Spinal cord (tissue), 10 donors: ENCODE measurements around the gene ZNF436. TPM values are rescaled to one million over a fixed set of nuclear protein-coding genes. Genes with fewer than 3 reads are reported as not detected.

Source experiments
- DNase-seq, 6 donors: peaks; one replicate each; pipeline versions ENCODE4 v3.0.0 to v3.0.0-alpha.2; 2013 to 2015; ENCODE audit warnings: low spot score in 6 of 6, low read depth in 4 of 6
- H3K27ac ChIP-seq: one replicate; pipeline ENCODE4 v1.5.1; 2013; ENCODE audit warnings: low read depth, low read length, control low read depth
- H3K27me3 ChIP-seq: one replicate; pipeline ENCODE4 v1.6.1; 2013; ENCODE audit warnings: low read length; ENCODE audit not compliant: control insufficient read depth, insufficient read depth
- H3K36me3 ChIP-seq: one replicate; pipeline ENCODE4 v1.6.1; 2013; ENCODE audit warnings: low read length; ENCODE audit not compliant: control insufficient read depth, insufficient read depth
- H3K4me1 ChIP-seq: one replicate; pipeline ENCODE4 v1.6.1; 2013; ENCODE audit warnings: low read length; ENCODE audit not compliant: control insufficient read depth, insufficient read depth
- H3K4me3 ChIP-seq: one replicate; pipeline ENCODE4 v1.5.1; 2013; ENCODE audit warnings: low read depth, low read length, control low read depth
- H3K9me3 ChIP-seq: one replicate; pipeline ENCODE4 v1.6.1; 2013; ENCODE audit warnings: low read length; ENCODE audit not compliant: control insufficient read depth, insufficient read depth
- WGBS: methylation state at CpG from one replicate; pipeline ENCODE4 v1.1.5; 2013; ENCODE audit warnings: missing lambda C conversion rate; ENCODE audit not compliant: insufficient coverage; 5-methylcytosine and 5-hydroxymethylcytosine counted together
- long read RNA-seq, 4 donors: transcript quantifications; one replicate each; lab custom pipeline, GENCODE V29; 2026
- polyA plus RNA-seq, 2 donors: library from polyadenylated mRNA; unstranded; fragments of 120-200 nt; gene quantifications; one replicate each; pipeline ENCODE4 v1.2.1, GENCODE V29; 2013; ENCODE audit not compliant: insufficient read length in 2 of 2
- total RNA-seq, 2 donors: library from RNA; depleted of rRNA in 1 of 2; stranded (reverse); fragments of 120-200 nt in 1 of 2; fragments of >200 nt in 1 of 2; gene quantifications; one replicate each; pipeline versions ENCODE4 v1.2.3 to v1.2.4, GENCODE V29; 2013 to 2014
- donor health status: healthy.

The ZNF436 gene
- 10 to 100 TPM; 52.2 to 53.4 TPM for total RNA-seq
- polyA plus RNA-seq: 10 to 100 TPM; 33.6 to 38.5 TPM
- long read RNA-seq, donor 1, full-length matches to known transcripts: 6 of 6 reads
- long read RNA-seq, donor 1, partial matches to known transcripts: 0 of 6 reads
- long read RNA-seq, donor 1, other reads (novel, unspliced or antisense): 0 of 6 reads
- long read RNA-seq, donor 2, full-length matches to known transcripts: 5 of 5 reads
- long read RNA-seq, donor 2, partial matches to known transcripts: 0 of 5 reads
- long read RNA-seq, donor 2, other reads (novel, unspliced or antisense): 0 of 5 reads
- long read RNA-seq, donor 3, transcript ZNF436-202 (3 exons, 3,788 nt): major isoform, 5 of 5 reads
- long read RNA-seq, donor 3, partial matches to known transcripts: 0 of 5 reads
- long read RNA-seq, donor 3, other reads (novel, unspliced or antisense): 0 of 5 reads
- long read RNA-seq, donor 4, partial matches to known transcripts: 0 of 3 reads
- long read RNA-seq, donor 4, other reads (novel, unspliced or antisense): 0 of 3 reads

GRCh38 chr1:23369335-23370013 lies at the start of gene ZNF436:
ZNF436 (minus strand) TSS chr1:23369836; CDS start chr1:23368005, 1,831 bp downstream.
- peaks cover 43% of the 10 kb centered on the region for H3K4me1 ChIP-seq
- peaks cover 6% of the 10 kb centered on the region for H3K36me3 ChIP-seq
- peak within 1 kb of the TSS; percentile 99 for H3K27ac ChIP-seq
- peak within 1 kb of the TSS; percentile 98 for H3K4me3 ChIP-seq
- DNase-seq: peak; percentile 65 to 94 (median 76)
- H3K27me3 ChIP-seq: no peaks in the 10 kb centered on the region
- no peaks in the 10 kb centered on the region for H3K9me3 ChIP-seq
- WGBS: 0% methylated on average over 21 of the region's 29 CpGs

GRCh38 chr1:23419180-23419579 lies 49.5 kb upstream of the ZNF436 start:
- no peak overlapping the region for H3K4me3 ChIP-seq
- 44% methylated on average over 6 of the region's 6 CpGs for WGBS
- H3K27ac ChIP-seq: no peak overlapping the region
- no peaks in the 10 kb centered on the region for H3K9me3 ChIP-seq
- H3K36me3 ChIP-seq: no peaks in the 10 kb centered on the region
- DNase-seq: no peak
- H3K27me3 ChIP-seq: peaks cover 7% of the 10 kb centered on the region
- H3K4me1 ChIP-seq: peaks cover 26% of the 10 kb centered on the region

- no peak overlapping the region for H3K27ac ChIP-seq
Measured at GRCh38 chr1:23417570-23417969, 47.9 kb upstream of the ZNF436 start.

GRCh38 chr1:23416964-23417363 lies 47.3 kb upstream of the ZNF436 start:
- WGBS: 92% methylated on average over 2 of the region's 4 CpGs
- Histone ChIP-seq H3K4me3 (no peak overlapping the region), H3K9me3 (no peaks in the 10 kb centered on the region), H3K4me1 (peaks cover 5% of the 10 kb centered on the region), H3K36me3 (no peaks in the 10 kb centered on the region), H3K27me3 (no peaks in the 10 kb centered on the region), H3K27ac (no peak overlapping the region)
- no peak for DNase-seq

More at GRCh38 chr1:23417570-23417969, 47.9 kb upstream of the ZNF436 start:
- H3K9me3 ChIP-seq: no peaks in the 10 kb centered on the region
- H3K36me3 ChIP-seq: no peaks in the 10 kb centered on the region
- WGBS: 35% methylated on average over 2 of the region's 3 CpGs
- peak in 2 of 6 donors; percentile 39 to 76 for DNase-seq
- peaks cover 10% of the 10 kb centered on the region for H3K4me1 ChIP-seq
- no peaks in the 10 kb centered on the region for H3K27me3 ChIP-seq
- no peak overlapping the region for H3K4me3 ChIP-seq

GRCh38 chr1:23408797-23409290 lies 39.2 kb upstream of the ZNF436 start:
- Histone ChIP-seq H3K4me1 (peaks cover 9% of the 10 kb centered on the region), H3K27me3 (no peaks in the 10 kb centered on the region), H3K9me3 (no peaks in the 10 kb centered on the region), H3K36me3 (peaks cover 2% of the 10 kb centered on the region), H3K4me3 (no peak overlapping the region), H3K27ac (no peak overlapping the region)
- peak in 1 of 6 donors; percentile 42 for DNase-seq
- 67% methylated on average over 1 of the region's 7 CpGs for WGBS

- DNase-seq: peak in 1 of 6 donors; percentile 62
- Histone ChIP-seq H3K27me3 (no peaks in the 10 kb centered on the region), H3K9me3 (no peaks in the 10 kb centered on the region), H3K27ac (no peak overlapping the region), H3K4me1 (peaks cover 13% of the 10 kb centered on the region), H3K36me3 (peaks cover 2% of the 10 kb centered on the region), H3K4me3 (no peak overlapping the region)
- 88% methylated on average over 8 of the region's 8 CpGs for WGBS
Measured at GRCh38 chr1:23407016-23407630, 37.5 kb upstream of the ZNF436 start.

GRCh38 chr1:23405946-23406345 lies 36.3 kb upstream of the ZNF436 start:
- H3K4me3 ChIP-seq: no peak overlapping the region
- DNase-seq: no peak
- WGBS: 81% methylated on average over 3 of the region's 3 CpGs
- H3K36me3 ChIP-seq: peaks cover 2% of the 10 kb centered on the region
- H3K4me1 ChIP-seq: peaks cover 19% of the 10 kb centered on the region
- no peak overlapping the region for H3K27ac ChIP-seq
- no peaks in the 10 kb centered on the region for H3K9me3 ChIP-seq
- H3K27me3 ChIP-seq: no peaks in the 10 kb centered on the region

- Histone ChIP-seq H3K9me3 (no peaks in the 10 kb centered on the region), H3K4me1 (peaks cover 20% of the 10 kb centered on the region), H3K4me3 (peak overlapping the region; percentile 12), H3K27me3 (no peaks in the 10 kb centered on the region), H3K27ac (peak overlapping the region; percentile 61), H3K36me3 (peaks cover 2% of the 10 kb centered on the region)
- 6% methylated on average over 17 of the region's 19 CpGs for WGBS
- DNase-seq: peak; percentile 67 to 97 (median 88)
Measured at GRCh38 chr1:23403735-23404486, 34.3 kb upstream of the ZNF436 start.

- H3K27me3 ChIP-seq: no peaks in the 10 kb centered on the region
- no peaks in the 10 kb centered on the region for H3K9me3 ChIP-seq
- DNase-seq: no peak
- H3K36me3 ChIP-seq: no peaks in the 10 kb centered on the region
- WGBS: 45% methylated on average over 2 of the region's 4 CpGs
- H3K4me1 ChIP-seq: peaks cover 20% of the 10 kb centered on the region
- H3K4me3 ChIP-seq: no peak overlapping the region
- peak overlapping the region; percentile 61 for H3K27ac ChIP-seq
Measured at GRCh38 chr1:23403355-23403734, 33.7 kb upstream of the ZNF436 start.
